Neural progenitor cell (in vitro differentiated cells): ENCODE results near the gene OR51G1. TPM values are rescaled to one million over a fixed set of nuclear protein-coding genes. Genes with fewer than 3 reads are reported as not detected.

ENCODE experiments used
- DNase-seq: peaks from one replicate; pipeline ENCODE4 v3.0.0-alpha.2; 2016; ENCODE audit warnings: low spot score
- H2AFZ ChIP-seq: fragments of 200-600 bp; sonication (generic); replicated peaks from 2 replicates; pipeline ENCODE4 v1.6.1; 2016; ENCODE audit warnings: antibody characterized with exemption
- H3F3A ChIP-seq: fragments of 200-600 bp; sonication (generic); 2 replicates; pipeline ENCODE4 v1.6.1; 2016; ENCODE audit warnings: antibody characterized with exemption, low read depth
- H3K27ac ChIP-seq: fragments of 200-600 bp; sonication (generic); 2 replicates; pipeline ENCODE4 v1.5.1; 2016; ENCODE audit warnings: mild to moderate bottlenecking
- H3K27me3 ChIP-seq: fragments of 200-600 bp; sonication (generic); 2 replicates; pipeline ENCODE4 v1.6.1; 2016; ENCODE audit warnings: mild to moderate bottlenecking, moderate library complexity
- H3K36me3 ChIP-seq: fragments of 200-600 bp; sonication (generic); 2 replicates; pipeline ENCODE4 v1.5.1; 2016
- H3K4me1 ChIP-seq: fragments of 200-600 bp; sonication (generic); 2 replicates; pipeline ENCODE4 v1.6.1; 2016; ENCODE audit warnings: mixed run types
- H3K4me2 ChIP-seq: fragments of 200-600 bp; sonication (generic); 2 replicates; pipeline ENCODE4 v1.6.1; 2016
- H3K4me3 ChIP-seq: fragments of 200-600 bp; sonication (generic); 2 replicates; pipeline ENCODE4 v1.5.1; 2016
- H3K79me2 ChIP-seq: fragments of 200-600 bp; sonication (generic); 2 replicates; pipeline ENCODE4 v1.6.1; 2016; ENCODE audit warnings: low read depth
- H3K9ac ChIP-seq: fragments of 200-600 bp; sonication (generic); 2 replicates; pipeline ENCODE4 v1.6.1; 2016
- H3K9me3 ChIP-seq: fragments of 200-600 bp; sonication (generic); 2 replicates; pipeline ENCODE4 v1.5.1; 2016; ENCODE audit warnings: low read depth
- H4K20me1 ChIP-seq: fragments of 200-600 bp; sonication (generic); 2 replicates; pipeline ENCODE4 v1.6.1; 2016; ENCODE audit warnings: low read depth
- H3K27ac Mint-ChIP-seq: 3 replicates; pipeline ENCODE4 v1.8.0; 2021; ENCODE audit warnings: mixed read lengths
- H3K27me3 Mint-ChIP-seq: 2 replicates; pipeline ENCODE4 v1.8.0; 2022; ENCODE audit warnings: low read depth, mild to moderate bottlenecking, inconsistent platforms, moderate library complexity, mixed read lengths; ENCODE audit not compliant: insufficient read depth
- H3K36me3 Mint-ChIP-seq: 3 replicates; pipeline ENCODE4 v1.8.0; 2021; ENCODE audit warnings: mixed read lengths
- H3K4me1 Mint-ChIP-seq: 3 replicates; pipeline ENCODE4 v1.8.0; 2021; ENCODE audit warnings: mixed read lengths
- H3K4me3 Mint-ChIP-seq: 3 replicates; pipeline ENCODE4 v1.8.0; 2021; ENCODE audit warnings: mild to moderate bottlenecking, moderate library complexity, mixed read lengths
- H3K9me3 Mint-ChIP-seq: 3 replicates; pipeline ENCODE4 v1.8.0; 2020; ENCODE audit warnings: mixed read lengths
- CTCF ChIP-seq: fragments of 200-600 bp; sonication (generic); IDR thresholded peaks from 2 replicates; pipeline ENCODE4 v1.5.1; 2017; ENCODE audit warnings: antibody characterized with exemption, mild to moderate bottlenecking
- EZH2 ChIP-seq: fragments of 200-600 bp; sonication (generic); IDR thresholded peaks from 2 replicates; pipeline ENCODE4 v1.6.1; 2017; ENCODE audit warnings: antibody characterized with exemption, mild to moderate bottlenecking, moderate library complexity
- EZH2phosphoT487 ChIP-seq: fragments of 200-600 bp; sonication (generic); IDR thresholded peaks from 2 replicates; pipeline ENCODE4 v1.6.1; 2017; ENCODE audit warnings: antibody characterized with exemption
- total RNA-seq: library from RNA; depleted of rRNA; stranded (reverse); fragments of >200 nt; gene quantifications from 2 replicates; pipeline ENCODE4 v1.2.3, GENCODE V29; 2015; ENCODE audit warnings: low replicate concordance

Gene OR51G1
- total RNA-seq, 1 donor from 2014 or later: not detected

GRCh38 chr11:4887591-4887990 lies 36.5 kb downstream of the OR51G1 start:
- no peak overlapping the region for H3K27ac ChIP-seq
- no peaks in the 10 kb centered on the region for H3K27me3 ChIP-seq
- peaks cover 6% of the 10 kb centered on the region for H3K4me1 Mint-ChIP-seq
- H2AFZ ChIP-seq: no peak overlapping the region
- H3F3A ChIP-seq: no peaks in the 10 kb centered on the region
- H3K79me2 ChIP-seq: no peaks in the 10 kb centered on the region
- H3K36me3 Mint-ChIP-seq: no peaks in the 10 kb centered on the region
- H3K4me3 Mint-ChIP-seq: no peak overlapping the region
- no peak overlapping the region for H3K27ac Mint-ChIP-seq
- H3K4me2 ChIP-seq: no peak overlapping the region
- H3K4me3 ChIP-seq: no peak overlapping the region
- no peaks in the 10 kb centered on the region for H3K27me3 Mint-ChIP-seq
- TF ChIP-seq CTCF: no peak
- no peak for TF ChIP-seq EZH2
- TF ChIP-seq EZH2phosphoT487: no peak
- H3K9me3 Mint-ChIP-seq: no peaks in the 10 kb centered on the region
- no peaks in the 10 kb centered on the region for H3K4me1 ChIP-seq
- no peaks in the 10 kb centered on the region for H4K20me1 ChIP-seq
- H3K9ac ChIP-seq: no peak overlapping the region
- H3K9me3 ChIP-seq: no peaks in the 10 kb centered on the region
- H3K36me3 ChIP-seq: peaks cover 2% of the 10 kb centered on the region
- no peak for DNase-seq

GRCh38 chr11:4886186-4886585 lies 38.0 kb downstream of the OR51G1 start:
- H4K20me1 ChIP-seq: no peaks in the 10 kb centered on the region
- H3K4me3 Mint-ChIP-seq: no peak overlapping the region

GRCh38 chr11:4884361-4884760 lies 39.8 kb downstream of the OR51G1 start:
- DNase-seq: no peak
- TF ChIP-seq CTCF: no peak
- TF ChIP-seq EZH2phosphoT487: no peak
- TF ChIP-seq EZH2: no peak
- H3F3A ChIP-seq: no peaks in the 10 kb centered on the region
- Mint-ChIP-seq H3K4me1 (peaks cover 10% of the 10 kb centered on the region), H3K27ac (no peak overlapping the region), H3K27me3 (no peaks in the 10 kb centered on the region), H3K4me3 (no peak overlapping the region), H3K9me3 (no peaks in the 10 kb centered on the region), H3K36me3 (no peaks in the 10 kb centered on the region)
- H3K9me3 ChIP-seq: no peaks in the 10 kb centered on the region
- H3K36me3 ChIP-seq: peaks cover 2% of the 10 kb centered on the region
- no peak overlapping the region for H3K9ac ChIP-seq
- H2AFZ ChIP-seq: no peak overlapping the region
- H3K4me3 ChIP-seq: no peak overlapping the region
- no peaks in the 10 kb centered on the region for H4K20me1 ChIP-seq
- no peak overlapping the region for H3K4me2 ChIP-seq
- no peaks in the 10 kb centered on the region for H3K4me1 ChIP-seq
- no peaks in the 10 kb centered on the region for H3K27me3 ChIP-seq
- H3K27ac ChIP-seq: no peak overlapping the region
- H3K79me2 ChIP-seq: no peaks in the 10 kb centered on the region

More at GRCh38 chr11:4886186-4886585, 38.0 kb downstream of the OR51G1 start:
- Mint-ChIP-seq H3K4me1 (peaks cover 10% of the 10 kb centered on the region), H3K36me3 (no peaks in the 10 kb centered on the region), H3K27ac (no peak overlapping the region), H3K27me3 (no peaks in the 10 kb centered on the region), H3K9me3 (no peaks in the 10 kb centered on the region)
- Histone ChIP-seq H3F3A (no peaks in the 10 kb centered on the region), H3K79me2 (no peaks in the 10 kb centered on the region), H3K27me3 (no peaks in the 10 kb centered on the region), H2AFZ (no peak overlapping the region), H3K9me3 (no peaks in the 10 kb centered on the region), H3K4me2 (no peak overlapping the region), H3K4me3 (no peak overlapping the region), H3K27ac (no peak overlapping the region), H3K9ac (no peak overlapping the region), H3K36me3 (peaks cover 2% of the 10 kb centered on the region), H3K4me1 (no peaks in the 10 kb centered on the region)
- no peak for TF ChIP-seq EZH2
- no peak for TF ChIP-seq EZH2phosphoT487
- no peak for TF ChIP-seq CTCF
- no peak for DNase-seq
